Adrenal gland (tissue), 12 donors: Measurements from ENCODE around the gene FBXL20. TPM values are rescaled to one million over a fixed set of nuclear protein-coding genes. Genes with fewer than 3 reads are reported as not detected.

Source experiments
- DNase-seq, 7 donors: peaks; one replicate each; pipeline ENCODE4 v3.0.0-alpha.2; 2019 to 2020
- H3K27ac ChIP-seq, 5 donors: fragments of 200-600 bp; sonication (generic) in 4 of 5; 1 replicate in 3 of 5; 2 replicates in 2 of 5; pipeline versions ENCODE4 v1.5.1 to v1.8.0; 2016 to 2020; ENCODE audit warnings: mild to moderate bottlenecking in 1 of 5
- H3K27me3 ChIP-seq: fragments of 200-600 bp; 2 replicates; pipeline ENCODE4 v1.8.0; 2021
- H3K36me3 ChIP-seq, 2 donors: fragments of 200-600 bp; replicated peaks in 1 of 2; 1 replicate in 1 of 2; 2 replicates in 1 of 2; pipeline versions ENCODE4 v1.5.1 to v1.8.0; 2018 to 2022
- H3K4me1 ChIP-seq, 2 donors: fragments of 200-600 bp; replicated peaks in 1 of 2; 1 replicate in 1 of 2; 2 replicates in 1 of 2; pipeline versions ENCODE4 v1.5.1 to v1.8.0; 2018 to 2021
- H3K4me3 ChIP-seq, 4 donors: fragments of 200-600 bp; sonication (generic) in 3 of 4; one replicate each; pipeline ENCODE4 v1.5.1; 2016 to 2018
- H3K9me3 ChIP-seq, 3 donors: fragments of 200-600 bp; sonication (generic) in 1 of 3; replicated peaks in 1 of 3; 1 replicate in 2 of 3; 2 replicates in 1 of 3; pipeline versions ENCODE4 v1.5.1 to v1.8.0; 2016 to 2021
- POLR2A ChIP-seq, 2 donors: fragments of 450-650 bp; IDR thresholded peaks; one replicate each; pipeline ENCODE4 v1.6.1; 2017; ENCODE audit warnings: antibody characterized with exemption in 2 of 2, mild to moderate bottlenecking in 2 of 2, moderate library complexity in 1 of 2
- WGBS, 4 donors: extraction: QIAGEN DNeasy Blood & Tissue Kit in 2 of 4; methylation state at CpG; one replicate each; pipeline versions ENCODE4 v1.1.5 to v1.1.7; 2013 to 2017; 5-methylcytosine and 5-hydroxymethylcytosine counted together
- intact Hi-C, 2 donors: fragments of 100-400 bp; cut with DNase I; formaldehyde crosslinking; loops; one replicate each; pipeline versions ENCODE4 v1.14.1 to v1.15.0; 2022 to 2023
- polyA plus RNA-seq, 3 donors: library from polyadenylated mRNA; stranded (reverse); fragments of 200-250 nt in 2 of 3; fragments of 350-450 nt in 1 of 3; fragmentation: Illumina TruSeq in 1 of 3; extraction: RNeasy Lipid Tissue Mini Kit (QIAGEN cat#74804) in 1 of 3; gene quantifications; one replicate each; pipeline ENCODE4 v1.2.3, GENCODE V29; 2013 to 2014
- total RNA-seq, 9 donors: library from RNA; depleted of rRNA in 4 of 9; stranded (reverse); fragments of >200 nt in 4 of 9; fragments of 120-200 nt in 1 of 9; fragmentation: NEBNext Ultra II Directional in 1 of 9; extraction: Animal tissue kit (Norgen Biotek cat#: 25700) in 1 of 9; gene quantifications; one replicate each; pipeline versions ENCODE4 v1.1.0 to v1.2.4, GENCODE V29; 2013 to 2023
- TF ChIP-seq, protein P1 (sequence below), 6 experiments: fragments of 450-650 bp in 4 of 6; fragments of 200-600 bp in 2 of 6; sonication (generic) in 1 of 6; IDR thresholded peaks; 1 replicate in 5 of 6; 2 replicates in 1 of 6; pipeline versions ENCODE4 v1.5.1 to v1.8.0; 2016 to 2021; ENCODE audit warnings: antibody characterized with exemption in 6 of 6, mild to moderate bottlenecking in 2 of 6, moderate library complexity in 1 of 6
- donor health status: healthy with polysubstance abuse.
- donor health status: Bipolar disorder and iron deficiency.
- donor health status: DM: yes; HTN: yes; CAD: no.
- donor health status: DM: no; HTN: no; CAD: no.
- donor health status: DM: no; HTN: no; CAD: no.
- donor health status: DM: yes; HTN: yes; CAD: no.

FBXL20 gene
- total and polyA plus RNA-seq, 12 donors: 3.7 to 41.5 (median 17.3) TPM

DNA sequence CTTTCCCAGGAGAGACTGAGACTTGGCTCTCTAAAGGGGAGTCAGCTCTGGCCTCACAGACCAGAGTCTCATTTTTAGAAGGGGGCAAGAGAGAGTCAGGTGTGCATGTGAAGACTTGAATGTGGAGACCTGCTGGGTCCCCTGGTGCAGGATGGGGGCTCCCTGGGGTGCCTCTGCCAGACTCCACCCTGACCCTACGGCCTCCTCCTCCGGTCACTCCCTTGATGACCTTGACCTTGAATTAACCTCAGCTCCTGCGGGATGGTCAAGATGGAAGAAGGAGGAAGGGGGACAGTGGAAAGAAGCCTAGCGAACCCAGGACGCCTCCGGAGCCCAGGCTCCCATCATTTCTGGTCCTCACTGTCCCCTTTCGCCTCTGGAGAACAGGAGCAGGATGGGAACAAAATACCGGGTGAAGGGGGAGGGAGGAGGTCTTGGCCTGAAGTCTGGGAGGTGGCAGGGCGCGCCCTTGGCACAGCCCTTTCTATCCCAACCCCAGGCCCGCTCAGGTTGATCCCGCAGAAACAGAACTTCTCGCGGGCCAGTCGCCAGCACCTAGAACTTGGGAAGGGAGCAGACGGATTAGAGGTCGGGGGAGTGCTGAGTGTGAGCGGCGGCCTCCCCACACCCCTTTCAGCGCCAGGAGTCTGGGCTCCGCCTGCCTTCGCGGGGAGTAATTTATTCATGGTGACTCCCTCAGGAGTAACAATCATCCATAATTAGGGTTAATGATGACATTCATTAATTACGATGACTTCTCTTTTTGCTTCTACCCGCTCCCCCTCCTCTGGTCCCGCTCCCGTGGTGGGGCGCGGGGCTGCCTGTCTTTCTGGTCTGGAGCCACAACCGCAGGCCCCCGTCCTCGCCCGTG lies 177.3 kb downstream of the FBXL20 start:
- Histone ChIP-seq H3K4me3 (peak overlapping the region in 1 of 4 donors; percentile 52), H3K27me3 (peaks cover 16% of the 10 kb centered on the region), H3K36me3 (no peaks in the 10 kb centered on the region), H3K27ac (no peak overlapping the region), H3K9me3 (no peaks in the 10 kb centered on the region), H3K4me1 (peaks cover 8 to 20% of the 10 kb centered on the region in 2 donors)
- TF ChIP-seq POLR2A (IDR thresholded peaks at IDR 0.05): no peak
- TF ChIP-seq, protein P1, sequence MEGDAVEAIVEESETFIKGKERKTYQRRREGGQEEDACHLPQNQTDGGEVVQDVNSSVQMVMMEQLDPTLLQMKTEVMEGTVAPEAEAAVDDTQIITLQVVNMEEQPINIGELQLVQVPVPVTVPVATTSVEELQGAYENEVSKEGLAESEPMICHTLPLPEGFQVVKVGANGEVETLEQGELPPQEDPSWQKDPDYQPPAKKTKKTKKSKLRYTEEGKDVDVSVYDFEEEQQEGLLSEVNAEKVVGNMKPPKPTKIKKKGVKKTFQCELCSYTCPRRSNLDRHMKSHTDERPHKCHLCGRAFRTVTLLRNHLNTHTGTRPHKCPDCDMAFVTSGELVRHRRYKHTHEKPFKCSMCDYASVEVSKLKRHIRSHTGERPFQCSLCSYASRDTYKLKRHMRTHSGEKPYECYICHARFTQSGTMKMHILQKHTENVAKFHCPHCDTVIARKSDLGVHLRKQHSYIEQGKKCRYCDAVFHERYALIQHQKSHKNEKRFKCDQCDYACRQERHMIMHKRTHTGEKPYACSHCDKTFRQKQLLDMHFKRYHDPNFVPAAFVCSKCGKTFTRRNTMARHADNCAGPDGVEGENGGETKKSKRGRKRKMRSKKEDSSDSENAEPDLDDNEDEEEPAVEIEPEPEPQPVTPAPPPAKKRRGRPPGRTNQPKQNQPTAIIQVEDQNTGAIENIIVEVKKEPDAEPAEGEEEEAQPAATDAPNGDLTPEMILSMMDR (IDR thresholded peaks at IDR 0.05): no peak
- 48 to 65% (median 51%) methylated on average over 27 to 33 of the region's 33 CpGs for WGBS, 4 donors
- intact Hi-C loops: no loop called here
- no peak for DNase-seq

DNA sequence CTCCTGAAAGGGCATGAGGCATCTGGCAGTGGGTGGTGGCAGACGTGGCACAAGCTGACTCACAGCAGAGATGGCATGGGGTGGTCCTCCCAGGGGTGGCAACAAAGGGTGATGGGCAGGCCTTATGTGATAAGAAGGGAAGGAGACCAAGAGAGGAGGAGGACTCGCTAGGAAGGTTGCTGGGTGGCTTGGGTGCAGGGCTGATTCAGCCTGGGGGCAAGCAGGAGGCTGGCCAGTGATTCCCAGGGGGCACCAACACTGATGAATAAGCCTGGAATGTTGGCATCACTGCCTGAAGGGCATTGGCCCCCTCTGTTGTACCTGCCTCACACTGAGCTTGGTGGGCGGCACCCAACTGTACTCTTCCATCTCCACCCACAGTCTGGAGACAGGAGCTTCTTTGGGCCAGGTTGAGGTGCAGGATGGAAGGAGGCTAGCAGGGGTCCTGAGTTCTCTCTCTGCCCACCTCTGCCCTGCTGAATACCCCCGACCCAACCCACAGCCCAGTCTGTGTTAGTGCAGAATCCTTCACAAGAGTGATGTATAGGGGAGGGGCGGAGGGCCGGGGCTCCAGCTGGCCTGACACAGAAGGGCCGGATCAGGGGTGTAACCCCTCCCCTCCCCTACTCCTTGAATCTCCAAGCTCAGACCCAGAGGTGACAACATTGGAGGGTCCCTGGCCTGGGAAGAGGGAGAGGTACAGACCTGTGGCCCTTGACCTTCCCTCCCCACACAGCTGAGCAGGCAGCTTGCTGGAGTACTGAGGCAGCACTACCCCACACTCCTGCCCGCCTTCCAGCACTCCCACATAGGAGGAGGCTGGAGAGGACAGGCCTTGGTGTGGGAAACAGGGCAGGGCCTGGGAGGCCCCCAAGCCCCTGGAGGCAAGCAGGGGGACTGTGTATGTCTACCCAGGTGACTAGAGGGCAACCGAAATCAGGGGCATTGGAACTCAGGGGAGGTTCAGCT lies 178.3 kb downstream of the FBXL20 start:
- Histone ChIP-seq H3K27ac (no peak overlapping the region), H3K27me3 (peaks cover 16% of the 10 kb centered on the region), H3K4me3 (no peak overlapping the region), H3K9me3 (no peaks in the 10 kb centered on the region), H3K36me3 (no peaks in the 10 kb centered on the region), H3K4me1 (peaks cover 8 to 20% of the 10 kb centered on the region in 2 donors)
- 74 to 89% (median 86%) methylated on average over 5 to 9 of the region's 9 CpGs for WGBS, 4 donors
- DNase-seq: no peak
- intact Hi-C loops: no loop called here
- TF ChIP-seq POLR2A (IDR thresholded peaks at IDR 0.05): no peak
- TF ChIP-seq, protein P1 (IDR thresholded peaks at IDR 0.05): no peak

DNA sequence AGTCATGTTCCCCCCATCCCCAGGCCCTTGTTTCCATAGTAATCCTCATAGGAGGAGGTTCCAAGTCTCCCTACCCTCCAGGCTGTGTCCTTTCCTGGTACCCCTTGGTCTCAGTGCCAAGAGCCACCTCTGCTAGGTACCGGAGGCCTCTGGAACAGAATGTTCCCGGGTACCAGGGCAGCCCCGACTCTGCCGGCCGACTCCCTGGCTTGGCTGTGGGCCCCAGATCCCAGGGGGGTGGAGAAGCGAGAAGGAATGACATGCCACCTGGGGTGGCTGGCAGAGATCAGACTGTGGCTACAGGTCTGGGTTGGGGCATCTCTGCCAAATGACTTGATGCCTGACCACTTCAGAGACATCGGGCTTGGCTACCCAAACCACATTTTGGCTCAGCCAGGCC lies 179.3 kb downstream of the FBXL20 start:
- no peak for DNase-seq
- Histone ChIP-seq H3K4me1 (peaks cover 8 to 20% of the 10 kb centered on the region in 2 donors), H3K4me3 (no peak overlapping the region), H3K36me3 (no peaks in the 10 kb centered on the region), H3K27ac (no peak overlapping the region), H3K27me3 (peaks cover 11% of the 10 kb centered on the region), H3K9me3 (no peaks in the 10 kb centered on the region)
- TF ChIP-seq, protein P1 (IDR thresholded peaks at IDR 0.05): no peak
- no peak for TF ChIP-seq POLR2A (IDR thresholded peaks at IDR 0.05)
- intact Hi-C loops: no loop called here
- WGBS, 4 donors: 88 to 95% (median 92%) methylated on average over 5 to 7 of the region's 7 CpGs

GRCh38 chr17:39221572-39221971 lies 179.9 kb downstream of the FBXL20 start:
- no peak for TF ChIP-seq POLR2A (IDR thresholded peaks at IDR 0.05)
- TF ChIP-seq, protein P1 (IDR thresholded peaks at IDR 0.05): no peak
- DNase-seq: no peak
- Histone ChIP-seq H3K4me1 (peaks cover 8 to 20% of the 10 kb centered on the region in 2 donors), H3K4me3 (no peak overlapping the region), H3K36me3 (no peaks in the 10 kb centered on the region), H3K27ac (no peak overlapping the region), H3K27me3 (peaks cover 11% of the 10 kb centered on the region), H3K9me3 (no peaks in the 10 kb centered on the region)
- intact Hi-C loops: no loop called here
- WGBS, 4 donors: 91 to 100% (median 97%) methylated on average over 3 to 6 of the region's 6 CpGs
